GM12892 (cell line): ENCODE data around the gene FREM2.

Experiments
- POLR2A ChIP-seq: IDR thresholded peaks from 2 replicates; pipeline ENCODE4 v1.6.1; 2011; ENCODE audit warnings: low read depth, low read length, control low read depth
- POLR2AphosphoS5 ChIP-seq: IDR thresholded peaks from 2 replicates; pipeline ENCODE4 v1.6.1; 2011; ENCODE audit warnings: low read depth, low read length, control low read depth
- TAF1 ChIP-seq: IDR thresholded peaks from 2 replicates; pipeline ENCODE4 v1.6.1; 2011; ENCODE audit warnings: low read depth, mild to moderate bottlenecking, control low read depth, low read length, borderline replicate concordance

DNA sequence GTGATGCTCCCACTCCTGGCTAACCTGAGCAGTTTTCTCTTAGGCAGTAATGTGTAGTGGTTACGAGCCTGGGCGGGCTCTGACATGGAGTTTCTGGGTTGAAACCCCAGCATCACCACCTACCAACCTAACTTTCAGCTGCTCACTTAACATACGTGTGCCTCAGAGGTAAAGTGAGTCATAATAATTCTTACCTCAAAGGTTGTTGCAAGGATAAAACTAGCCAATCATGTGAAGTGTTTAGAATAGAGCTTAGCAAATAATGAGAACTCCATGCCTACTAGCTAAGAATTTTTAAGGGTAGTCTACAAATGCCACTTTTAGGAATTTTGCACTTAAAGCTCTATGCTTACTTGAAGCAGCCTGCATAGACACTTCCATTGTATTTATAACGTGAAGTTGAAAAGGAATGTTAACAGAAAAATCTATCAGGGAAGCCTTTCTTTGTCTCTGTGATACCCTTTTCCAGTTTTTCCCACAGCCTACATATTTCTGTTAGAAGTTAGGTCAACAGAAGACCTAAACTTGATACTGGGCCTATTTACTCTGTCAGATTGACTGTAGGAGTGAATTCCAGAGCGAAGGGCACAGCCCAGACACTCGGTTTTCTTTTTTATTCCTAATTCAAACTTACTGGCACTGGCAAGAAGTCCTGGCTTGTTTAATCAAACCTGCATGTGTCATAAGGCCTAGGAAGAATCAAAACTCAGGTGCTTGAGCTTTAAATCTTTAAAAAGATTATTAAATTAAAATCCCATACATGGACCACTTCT lies 90.7 kb downstream of the FREM2 start:
- TF ChIP-seq POLR2AphosphoS5 (no peak), POLR2A (no peak), TAF1 (no peak)
